Transverse colon (tissue), 4 donors: Measurements from ENCODE around the gene BBX. TPM values are rescaled to one million over a fixed set of nuclear protein-coding genes. Genes with fewer than 3 reads are reported as not detected.
"Not testable (repeated sequence)": the region's sequence is repeated elsewhere in the genome, so short reads cannot be mapped to it uniquely, and the experiment has no call there.

Experiments used
- DNase-seq: peaks from one replicate; pipeline ENCODE4 v3.0.0-alpha.2; 2019
- H3K27ac ChIP-seq, 4 donors: fragments of 200-600 bp; sonication (generic); 2 replicates each; pipeline ENCODE4 v1.5.1; 2016 to 2018; ENCODE audit warnings: inconsistent platforms in 4 of 4
- H3K27me3 ChIP-seq: fragments of 200-600 bp; sonication (generic); 2 replicates; pipeline ENCODE4 v1.5.1; 2017; ENCODE audit warnings: inconsistent platforms
- H3K36me3 ChIP-seq, 4 donors: fragments of 200-600 bp; sonication (generic); 2 replicates each; pipeline ENCODE4 v1.5.1; 2017 to 2019; ENCODE audit warnings: inconsistent platforms in 4 of 4
- H3K4me1 ChIP-seq, 4 donors: fragments of 200-600 bp; sonication (generic); 2 replicates each; pipeline ENCODE4 v1.5.1; 2017 to 2020; ENCODE audit warnings: inconsistent platforms in 4 of 4
- H3K4me3 ChIP-seq, 4 donors: fragments of 200-600 bp; sonication (generic); 1 replicate in 1 of 4; 2 replicates in 3 of 4; pipeline versions ENCODE4 v1.5.1 to v1.6.1; 2017 to 2019; ENCODE audit warnings: inconsistent platforms in 4 of 4
- H3K9me3 ChIP-seq, 2 donors: fragments of 200-600 bp; sonication (generic); 2 replicates each; pipeline ENCODE4 v1.5.1; 2017 to 2019; ENCODE audit warnings: inconsistent platforms in 2 of 2
- CTCF ChIP-seq, 5 experiments: fragments of 200-600 bp in 3 of 5; fragments of 450-650 bp in 2 of 5; sonication (generic) in 3 of 5; IDR thresholded peaks; 1 replicate in 2 of 5; 2 replicates in 3 of 5; pipeline ENCODE4 v1.5.1; 2016 to 2017; ENCODE audit warnings: antibody characterized with exemption in 5 of 5, inconsistent platforms in 3 of 5, mild to moderate bottlenecking in 2 of 5, moderate library complexity in 1 of 5
- EP300 ChIP-seq: sonication (generic); formaldehyde crosslinking; IDR thresholded peaks from one replicate; pipeline ENCODE4 v1.6.1; 2017; ENCODE audit warnings: antibody characterized with exemption, low read depth
- POLR2A ChIP-seq: fragments of 450-650 bp; IDR thresholded peaks from one replicate; pipeline ENCODE4 v1.6.1; 2016; ENCODE audit warnings: antibody characterized with exemption, mild to moderate bottlenecking, moderate library complexity
- POLR2AphosphoS5 ChIP-seq, 3 donors: sonication (generic); formaldehyde crosslinking; IDR thresholded peaks; one replicate each; pipeline ENCODE4 v1.6.1; 2016; ENCODE audit warnings: antibody characterized with exemption in 3 of 3
- WGBS, 2 donors: methylation state at CpG; one replicate each; pipeline ENCODE4 v1.1.5; 2018; ENCODE audit warnings: low coverage in 1 of 2; 5-methylcytosine and 5-hydroxymethylcytosine counted together
- in situ Hi-C, 4 donors: fragments of 200-750 bp; cut with MboI; loops; one replicate each; pipeline versions ENCODE4 v1.15.0 to v1.15.1; 2017; ENCODE audit warnings: low sequenced_read_pairs in 3 of 4, low pct_ligation_motif_present in 1 of 4, low pct_unique_long_range_greater_than_20kb in 1 of 4
- intact Hi-C: fragments of 100-400 bp; cut with DNase I; formaldehyde crosslinking; loops from one replicate; pipeline ENCODE4 v1.15.1; 2023; ENCODE audit warnings: low total_unique reads
- total RNA-seq, 4 donors: library from RNA; depleted of rRNA; stranded (reverse); fragments of >200 nt; gene quantifications; one replicate each; pipeline ENCODE4 v1.1.0, GENCODE V29; 2016

The BBX gene
- total RNA-seq, 4 donors from 2014 or later = 22.5 to 39.6 (median 33.1) TPM

DNA sequence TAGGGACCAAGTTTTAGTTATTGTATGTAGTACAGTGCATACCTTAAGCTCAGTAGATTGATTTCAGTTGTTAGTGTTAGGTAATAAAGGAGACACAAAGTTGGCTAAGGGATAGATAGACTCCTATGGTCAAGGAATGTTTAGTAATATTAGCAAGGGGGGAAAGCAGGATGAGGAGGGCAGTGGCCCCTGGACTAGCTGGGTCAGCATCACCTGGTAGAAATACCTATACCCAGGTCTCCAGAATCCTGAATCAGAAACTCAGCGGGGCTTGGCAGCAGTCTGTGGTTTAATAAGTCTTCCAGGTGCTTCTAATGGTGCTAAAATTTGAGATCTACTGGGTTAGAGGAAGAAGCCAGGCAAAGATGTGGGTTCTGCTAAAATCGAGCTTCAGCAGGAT is 35.0 kb downstream of the BBX start:
- TF ChIP-seq CTCF (IDR thresholded peaks at IDR 0.05) (no peak), POLR2AphosphoS5 (IDR thresholded peaks at IDR 0.05) (no peak), POLR2A (no peak), EP300 (no peak)
- Histone ChIP-seq H3K4me3 (no peak overlapping the region), H3K27me3 (no peaks in the 10 kb centered on the region), H3K9me3 (no peaks in the 10 kb centered on the region), H3K27ac (no peak overlapping the region), H3K4me1 (peaks cover 0 to 11% (median 0%) of the 10 kb centered on the region in 4 donors), H3K36me3 (no peaks in the 10 kb centered on the region)
- WGBS, 2 donors = 73 to 95% methylated on average over 2 of the region's 2 CpGs
- intact Hi-C loops = no loop called here
- no peak for DNase-seq
- in situ Hi-C loops = no loop called here

- Histone ChIP-seq H3K4me1 (peaks cover 0 to 18% (median 0%) of the 10 kb centered on the region in 4 donors), H3K9me3 (no peaks in the 10 kb centered on the region), H3K27ac (no peak overlapping the region), H3K4me3 (no peak overlapping the region), H3K36me3 (no peaks in the 10 kb centered on the region), H3K27me3 (no peaks in the 10 kb centered on the region)
- 35 to 41% methylated on average over 1 of the region's 1 CpG for WGBS, 2 donors
- intact Hi-C loops = no loop called here
- in situ Hi-C loops = no loop called here
- TF ChIP-seq CTCF (IDR thresholded peaks at IDR 0.05) = no peak
- no peak for TF ChIP-seq POLR2A
- TF ChIP-seq POLR2AphosphoS5 (IDR thresholded peaks at IDR 0.05) = no peak
- no peak for TF ChIP-seq EP300
- no peak for DNase-seq
Observed at GRCh38 chr3:107560166-107560565, 37.4 kb downstream of the BBX start.

DNA sequence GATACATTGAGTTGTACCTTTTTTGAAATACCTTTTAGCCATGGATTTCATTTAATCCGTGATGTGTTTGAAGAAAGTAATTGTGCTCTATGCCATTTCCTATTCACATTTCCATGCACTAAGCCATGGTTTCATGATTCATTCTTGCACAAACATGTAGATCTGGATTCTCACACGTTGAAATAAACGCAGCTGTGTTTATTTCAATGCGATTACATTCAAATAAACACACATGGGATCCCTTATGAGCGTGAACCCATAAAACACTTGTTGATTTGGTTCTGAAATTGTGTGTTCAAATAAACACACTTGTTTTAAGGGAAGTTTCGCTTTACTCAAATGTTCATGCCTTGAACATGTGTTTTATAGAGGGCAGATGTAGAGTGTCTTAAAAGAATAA is 39.2 kb downstream of the BBX start:
- DNase-seq = no peak
- 73 to 76% methylated on average over 6 of the region's 6 CpGs for WGBS, 2 donors
- H3K36me3 ChIP-seq = no peaks in the 10 kb centered on the region
- no peak for TF ChIP-seq POLR2A
- TF ChIP-seq EP300 = no peak
- no peak for TF ChIP-seq POLR2AphosphoS5 (IDR thresholded peaks at IDR 0.05)
- TF ChIP-seq CTCF (IDR thresholded peaks at IDR 0.05) = no peak
- in situ Hi-C loops (no loop called here), intact Hi-C loops (no loop called here)
- peaks cover 0 to 18% (median 0%) of the 10 kb centered on the region in 4 donors for H3K4me1 ChIP-seq
- H3K27me3 ChIP-seq = no peaks in the 10 kb centered on the region
- no peak overlapping the region for H3K4me3 ChIP-seq
- H3K27ac ChIP-seq = no peak overlapping the region
- no peaks in the 10 kb centered on the region for H3K9me3 ChIP-seq

DNA sequence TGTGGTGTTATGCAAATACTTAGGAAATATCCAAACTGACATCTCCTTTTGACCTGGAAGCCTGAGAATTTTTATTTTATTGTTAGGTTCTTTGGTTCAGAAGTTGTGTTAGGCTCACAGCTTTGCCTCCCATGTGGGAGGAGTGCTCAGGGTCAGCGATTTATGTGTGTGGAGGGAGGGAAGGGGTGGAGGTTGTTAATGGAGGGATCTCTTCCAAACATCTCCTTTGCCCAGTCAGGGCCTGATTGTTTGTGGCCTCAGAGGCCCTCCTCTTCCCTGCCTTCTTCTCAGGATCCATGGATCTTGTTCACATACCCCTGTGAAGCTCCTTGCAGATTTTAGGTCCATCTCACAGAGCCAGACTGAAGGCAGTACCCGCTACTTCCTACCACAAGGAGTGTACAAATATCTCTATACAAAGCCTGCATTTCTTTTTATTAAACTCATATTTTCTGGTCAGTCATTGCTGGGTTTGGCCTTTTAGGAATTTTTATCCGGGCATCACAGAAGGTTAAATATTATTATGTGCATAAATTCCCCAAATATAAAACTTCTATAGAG is 40.3 kb downstream of the BBX start:
- H3K9me3 ChIP-seq = no peaks in the 10 kb centered on the region
- no peak overlapping the region for H3K4me3 ChIP-seq
- in situ Hi-C loops (no loop called here), intact Hi-C loops (no loop called here)
- no peak overlapping the region for H3K27ac ChIP-seq
- peaks cover 0 to 18% (median 0%) of the 10 kb centered on the region in 4 donors for H3K4me1 ChIP-seq
- TF ChIP-seq CTCF (IDR thresholded peaks at IDR 0.05) (no peak), POLR2A (no peak), POLR2AphosphoS5 (IDR thresholded peaks at IDR 0.05) (no peak), EP300 (no peak)
- WGBS, 2 donors = 88 to 100% methylated on average over 2 to 3 of the region's 3 CpGs
- DNase-seq = no peak
- no peaks in the 10 kb centered on the region for H3K27me3 ChIP-seq
- no peaks in the 10 kb centered on the region for H3K36me3 ChIP-seq

- intact Hi-C loops, H3K27ac ChIP-seq, H3K9me3 ChIP-seq, DNase-seq, H3K4me3 ChIP-seq, in situ Hi-C loops, H3K36me3 ChIP-seq, H3K27me3 ChIP-seq: not testable (repeated sequence)
- peaks cover 0 to 23% (median 0%) of the 10 kb centered on the region in 4 donors for H3K4me1 ChIP-seq
- WGBS, 2 donors = 90 to 97% methylated on average over 7 of the region's 7 CpGs
Observed at GRCh38 chr3:107565244-107565643, 42.5 kb downstream of the BBX start.

GRCh38 chr3:107571089-107571488 is 48.3 kb downstream of the BBX start:
- DNase-seq, H3K36me3 ChIP-seq, H3K27ac ChIP-seq, H3K4me3 ChIP-seq, in situ Hi-C loops, H3K9me3 ChIP-seq, H3K27me3 ChIP-seq, H3K4me1 ChIP-seq, intact Hi-C loops: not testable (repeated sequence)
- 95 to 100% methylated on average over 1 to 10 of the region's 10 CpGs for WGBS, 2 donors

DNA sequence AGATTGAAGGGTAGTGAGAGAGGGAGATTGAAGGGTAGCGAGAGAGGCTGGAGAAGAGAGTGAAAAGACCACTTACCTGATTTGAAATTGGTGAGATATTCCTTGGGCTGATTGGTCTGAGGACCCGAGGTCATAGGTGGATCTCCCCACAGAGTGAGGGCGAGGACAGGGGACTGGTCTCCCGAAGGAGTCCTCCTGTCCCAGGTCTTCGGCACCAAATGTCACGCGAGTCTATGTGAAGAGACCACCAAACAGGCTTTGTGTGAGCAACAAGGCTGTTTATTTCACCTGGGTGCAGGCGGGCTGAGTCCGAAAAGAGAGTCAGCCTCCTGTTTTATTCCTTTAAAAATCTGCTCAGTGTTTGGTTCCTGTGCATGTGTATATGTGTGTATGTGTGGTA is 48.7 kb downstream of the BBX start:
- intact Hi-C loops, H3K27ac ChIP-seq, H3K9me3 ChIP-seq, H3K4me1 ChIP-seq, DNase-seq, in situ Hi-C loops, H3K4me3 ChIP-seq, H3K27me3 ChIP-seq, H3K36me3 ChIP-seq: not testable (repeated sequence)
- WGBS, 2 donors = 95 to 100% methylated on average over 7 to 9 of the region's 9 CpGs
